ENCODE data around the gene CRTAC1.

Gene CRTAC1

GRCh38 chr10:97964748-97965147 is 65.7 kb downstream of the CRTAC1 start:
- DNase-seq, result no peak

- DNase-seq, result no peak
Observed at GRCh38 chr10:97961945-97962344, 68.5 kb downstream of the CRTAC1 start.

GRCh38 chr10:97960269-97961056 is 70.0 kb downstream of the CRTAC1 start:
- DNase-seq, result no peak

GRCh38 chr10:97949462-97949861 is 81.0 kb downstream of the CRTAC1 start:
- no peak for DNase-seq

- DNase-seq, result no peak
Observed at GRCh38 chr10:97948822-97949221, 81.6 kb downstream of the CRTAC1 start.

GRCh38 chr10:97944772-97945171 is 85.6 kb downstream of the CRTAC1 start:
- DNase-seq, result no peak

- no peak for DNase-seq
Observed at GRCh38 chr10:97943294-97943693, 87.1 kb downstream of the CRTAC1 start.

GRCh38 chr10:97940534-97940933 is 89.9 kb downstream of the CRTAC1 start:
- no peak for DNase-seq

- DNase-seq, result no peak
Observed at GRCh38 chr10:97939446-97939990, 90.9 kb downstream of the CRTAC1 start.

GRCh38 chr10:97937928-97938327 is 92.5 kb downstream of the CRTAC1 start:
- no peak for DNase-seq

GRCh38 chr10:97937054-97937453 is 93.4 kb downstream of the CRTAC1 start:
- DNase-seq, result no peak

GRCh38 chr10:97936126-97936525 is 94.3 kb downstream of the CRTAC1 start:
- no peak for DNase-seq

GRCh38 chr10:97932932-97933530 is 97.4 kb downstream of the CRTAC1 start:
- no peak for DNase-seq

- no peak for DNase-seq
Observed at GRCh38 chr10:97931041-97931440, 99.4 kb downstream of the CRTAC1 start.

- DNase-seq, result no peak
Observed at GRCh38 chr10:97928897-97929296, 101.5 kb downstream of the CRTAC1 start.

- DNase-seq, result no peak
Observed at GRCh38 chr10:97927622-97928021, 102.8 kb downstream of the CRTAC1 start.

- no peak for DNase-seq
Observed at GRCh38 chr10:97926055-97926454, 104.4 kb downstream of the CRTAC1 start.

- DNase-seq, result no peak
Observed at GRCh38 chr10:97925308-97925938, 105.0 kb downstream of the CRTAC1 start.

GRCh38 chr10:97924678-97925077 is 105.7 kb downstream of the CRTAC1 start:
- DNase-seq, result no peak

- no peak for DNase-seq
Observed at GRCh38 chr10:97923476-97923875, 106.9 kb downstream of the CRTAC1 start.

GRCh38 chr10:97923057-97923456 is 107.4 kb downstream of the CRTAC1 start:
- no peak for DNase-seq

GRCh38 chr10:97922022-97922758 is 108.2 kb downstream of the CRTAC1 start:
- DNase-seq, result no peak

- no peak for DNase-seq
Observed at GRCh38 chr10:97921581-97922021, 108.8 kb downstream of the CRTAC1 start.

Measured in stimulated activated CD4-positive, alpha-beta T cell treated with anti-CD3 and anti-CD28 coated beads, Interleukin-15, amount 100 ng/mL, for 24 hours (primary cell).